Measurements from ENCODE around the gene FBXO9.

Gene FBXO9

DNA sequence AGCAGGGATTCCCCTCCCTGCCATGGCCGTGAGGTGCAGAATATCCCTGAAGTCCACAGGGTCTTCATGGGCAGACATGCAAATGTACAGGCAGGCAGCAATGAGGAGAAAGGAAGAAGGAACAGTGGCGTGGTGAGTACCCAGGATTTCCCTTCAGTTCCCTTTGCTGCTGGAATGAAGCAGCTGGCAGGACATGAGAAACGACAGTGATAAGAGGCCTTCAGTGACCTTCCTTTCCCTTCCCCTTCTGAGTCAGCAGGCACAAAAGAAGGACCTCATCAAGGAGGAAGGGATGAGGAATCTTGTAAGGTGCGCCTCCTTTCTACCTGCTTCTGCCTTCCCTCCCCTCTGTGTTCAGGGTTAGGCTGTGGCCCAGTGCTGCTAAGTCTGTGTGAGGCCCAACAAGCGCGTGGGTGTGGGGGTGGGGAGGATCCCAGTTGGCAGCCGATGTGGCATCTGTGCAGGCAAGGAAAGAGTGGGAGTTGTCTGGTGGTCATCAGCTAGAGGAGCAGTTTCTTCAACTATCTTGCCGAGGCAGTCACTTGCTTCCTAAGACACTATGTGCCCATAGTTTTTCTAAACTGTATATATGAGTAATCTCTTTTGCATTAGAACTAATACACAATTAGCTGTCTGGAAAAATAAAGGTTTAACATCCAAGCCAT, 29.5 kb upstream of the FBXO9 start:
- DNase-seq (ENCODE audit: low read depth), result no peak
- TF ChIP-seq, protein P1, sequence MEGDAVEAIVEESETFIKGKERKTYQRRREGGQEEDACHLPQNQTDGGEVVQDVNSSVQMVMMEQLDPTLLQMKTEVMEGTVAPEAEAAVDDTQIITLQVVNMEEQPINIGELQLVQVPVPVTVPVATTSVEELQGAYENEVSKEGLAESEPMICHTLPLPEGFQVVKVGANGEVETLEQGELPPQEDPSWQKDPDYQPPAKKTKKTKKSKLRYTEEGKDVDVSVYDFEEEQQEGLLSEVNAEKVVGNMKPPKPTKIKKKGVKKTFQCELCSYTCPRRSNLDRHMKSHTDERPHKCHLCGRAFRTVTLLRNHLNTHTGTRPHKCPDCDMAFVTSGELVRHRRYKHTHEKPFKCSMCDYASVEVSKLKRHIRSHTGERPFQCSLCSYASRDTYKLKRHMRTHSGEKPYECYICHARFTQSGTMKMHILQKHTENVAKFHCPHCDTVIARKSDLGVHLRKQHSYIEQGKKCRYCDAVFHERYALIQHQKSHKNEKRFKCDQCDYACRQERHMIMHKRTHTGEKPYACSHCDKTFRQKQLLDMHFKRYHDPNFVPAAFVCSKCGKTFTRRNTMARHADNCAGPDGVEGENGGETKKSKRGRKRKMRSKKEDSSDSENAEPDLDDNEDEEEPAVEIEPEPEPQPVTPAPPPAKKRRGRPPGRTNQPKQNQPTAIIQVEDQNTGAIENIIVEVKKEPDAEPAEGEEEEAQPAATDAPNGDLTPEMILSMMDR (conservative IDR thresholded peaks at IDR 0.05; ENCODE audit: low read length), result no peak
- no peak overlapping the region for H3K4me3 ChIP-seq (ENCODE audit: low read length)

- TF ChIP-seq, protein P1 (conservative IDR thresholded peaks at IDR 0.05; ENCODE audit: low read length), result no peak
Observed at GRCh38 chr6:53038141-53038540, 27.1 kb upstream of the FBXO9 start.

DNA sequence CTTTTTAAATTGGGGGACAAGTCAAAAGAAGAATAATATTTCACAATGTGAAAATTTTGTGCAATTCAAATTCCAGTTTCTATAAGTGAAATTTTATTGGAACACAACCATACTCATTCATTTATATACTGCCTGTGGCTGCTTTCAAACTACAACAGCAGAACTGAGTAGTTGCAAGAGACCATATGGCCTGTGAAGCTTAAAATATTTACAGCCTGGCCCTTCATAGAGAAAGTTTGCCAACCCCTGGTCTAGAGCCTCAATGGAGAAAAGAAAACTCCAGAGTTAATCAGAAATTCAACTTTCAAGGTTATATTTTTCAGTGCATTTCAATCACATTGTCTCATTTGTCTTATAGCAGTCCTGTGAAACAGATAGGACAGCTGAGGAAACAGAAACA, 26.6 kb upstream of the FBXO9 start:
- TF ChIP-seq, protein P1 (conservative IDR thresholded peaks at IDR 0.05; ENCODE audit: low read length), result no peak
- DNase-seq (ENCODE audit: low read depth), result no peak
- H3K4me3 ChIP-seq (ENCODE audit: low read length), result no peak overlapping the region

More at GRCh38 chr6:53038141-53038540, 27.1 kb upstream of the FBXO9 start:
- H3K4me3 ChIP-seq (ENCODE audit: low read length), result no peak overlapping the region
- no peak for DNase-seq (ENCODE audit: low read depth)

DNA sequence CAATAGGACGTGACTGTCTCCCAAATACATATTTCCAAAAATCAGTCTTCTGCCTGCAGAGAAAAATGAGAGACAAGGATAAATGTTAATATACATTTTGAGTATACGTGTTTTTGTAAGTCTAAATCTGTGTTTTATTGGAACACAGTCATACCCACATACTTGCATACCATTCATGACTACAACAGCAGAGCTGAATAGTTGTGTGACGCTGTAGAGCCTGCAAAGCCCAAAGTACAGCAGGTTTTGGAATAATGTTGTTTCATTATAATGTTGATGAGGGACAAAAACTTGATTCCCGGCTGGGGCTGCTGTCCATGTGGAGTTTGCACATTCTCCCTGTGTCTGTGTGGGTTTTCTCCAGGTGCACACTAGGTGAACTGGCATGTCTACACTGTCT, 23.8 kb upstream of the FBXO9 start:
- no peak overlapping the region for H3K4me3 ChIP-seq (ENCODE audit: low read length)
- peak; percentile 71 for DNase-seq (ENCODE audit: low read depth)
- TF ChIP-seq, protein P1 (conservative IDR thresholded peaks at IDR 0.05; ENCODE audit: low read length), result no peak

GRCh38 chr6:53042112-53042511, 23.1 kb upstream of the FBXO9 start:
- TF ChIP-seq, protein P1 (conservative IDR thresholded peaks at IDR 0.05; ENCODE audit: low read length), result no peak
- H3K4me3 ChIP-seq (ENCODE audit: low read length), result no peak overlapping the region
- peak; percentile 90 for DNase-seq (ENCODE audit: low read depth)

GRCh38 chr6:53043581-53043980, 21.6 kb upstream of the FBXO9 start:
- H3K4me3 ChIP-seq (ENCODE audit: low read length), result no peak overlapping the region; the same call in 1 of the 2 replicates
- DNase-seq (ENCODE audit: low read depth), result peak; percentile 79
- TF ChIP-seq, protein P1 (conservative IDR thresholded peaks at IDR 0.05; ENCODE audit: low read length), result no peak

GRCh38 chr6:53044071-53044470, 21.1 kb upstream of the FBXO9 start:
- TF ChIP-seq, protein P1 (conservative IDR thresholded peaks at IDR 0.05; ENCODE audit: low read length), result 0 out of 2 replicates have a peak, but pooled peaks have one; percentile 5
- peak; percentile 61 for DNase-seq (ENCODE audit: low read depth)
- no peak overlapping the region; the same call in 1 of the 2 replicates for H3K4me3 ChIP-seq (ENCODE audit: low read length)

All from AG10803 (cell line).